OCI-LY7 (cell line): Measurements from ENCODE around the gene NFATC1.

Experiments used
- CTCF ChIP-seq: fragments of 200-600 bp; sonication (generic); conservative IDR thresholded peaks from 2 replicates; pipeline ENCODE4 v1.5.1; 2014; ENCODE audit warnings: mild to moderate bottlenecking, antibody characterized with exemption, low read length, moderate library complexity, mixed read lengths
- EZH2phosphoT487 ChIP-seq: fragments of 200-600 bp; sonication (generic); IDR thresholded peaks from 2 replicates; pipeline ENCODE4 v1.6.1; 2018; ENCODE audit warnings: low read depth, borderline replicate concordance, mild to moderate bottlenecking, mixed run types, antibody characterized with exemption, low read length, moderate library complexity, mixed read lengths

GRCh38 chr18:79458131-79458838 is 62.6 kb downstream of the NFATC1 start:
- no peak for TF ChIP-seq CTCF
- TF ChIP-seq EZH2phosphoT487: no peak
